ENCODE data around the gene HCN1.
"Not testable (repeated sequence)": the region's sequence is repeated elsewhere in the genome, so short reads cannot be mapped to it uniquely, and the experiment has no call there.

- TF ChIP-seq POLR2A (IDR thresholded peaks at IDR 0.05): not testable (repeated sequence)
- TF ChIP-seq, protein P1, sequence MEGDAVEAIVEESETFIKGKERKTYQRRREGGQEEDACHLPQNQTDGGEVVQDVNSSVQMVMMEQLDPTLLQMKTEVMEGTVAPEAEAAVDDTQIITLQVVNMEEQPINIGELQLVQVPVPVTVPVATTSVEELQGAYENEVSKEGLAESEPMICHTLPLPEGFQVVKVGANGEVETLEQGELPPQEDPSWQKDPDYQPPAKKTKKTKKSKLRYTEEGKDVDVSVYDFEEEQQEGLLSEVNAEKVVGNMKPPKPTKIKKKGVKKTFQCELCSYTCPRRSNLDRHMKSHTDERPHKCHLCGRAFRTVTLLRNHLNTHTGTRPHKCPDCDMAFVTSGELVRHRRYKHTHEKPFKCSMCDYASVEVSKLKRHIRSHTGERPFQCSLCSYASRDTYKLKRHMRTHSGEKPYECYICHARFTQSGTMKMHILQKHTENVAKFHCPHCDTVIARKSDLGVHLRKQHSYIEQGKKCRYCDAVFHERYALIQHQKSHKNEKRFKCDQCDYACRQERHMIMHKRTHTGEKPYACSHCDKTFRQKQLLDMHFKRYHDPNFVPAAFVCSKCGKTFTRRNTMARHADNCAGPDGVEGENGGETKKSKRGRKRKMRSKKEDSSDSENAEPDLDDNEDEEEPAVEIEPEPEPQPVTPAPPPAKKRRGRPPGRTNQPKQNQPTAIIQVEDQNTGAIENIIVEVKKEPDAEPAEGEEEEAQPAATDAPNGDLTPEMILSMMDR (IDR thresholded peaks at IDR 0.05): not testable (repeated sequence)
These were observed 251.3 kb downstream of the HCN1 start for GRCh38 chr5:45444856-45445255.
